HG03571 (cell line): ENCODE data around the gene MACC1.
"Not testable (repeated sequence)": the region's sequence is repeated elsewhere in the genome, so short reads cannot be mapped to it uniquely, and the experiment has no call there.

ENCODE experiments used
- ATAC-seq: cut with Tn5 transposase; IDR thresholded peaks from one replicate; pipeline ENCODE4 v1.9.1; 2021; ENCODE audit not compliant: unreplicated experiment

The MACC1 gene

DNA sequence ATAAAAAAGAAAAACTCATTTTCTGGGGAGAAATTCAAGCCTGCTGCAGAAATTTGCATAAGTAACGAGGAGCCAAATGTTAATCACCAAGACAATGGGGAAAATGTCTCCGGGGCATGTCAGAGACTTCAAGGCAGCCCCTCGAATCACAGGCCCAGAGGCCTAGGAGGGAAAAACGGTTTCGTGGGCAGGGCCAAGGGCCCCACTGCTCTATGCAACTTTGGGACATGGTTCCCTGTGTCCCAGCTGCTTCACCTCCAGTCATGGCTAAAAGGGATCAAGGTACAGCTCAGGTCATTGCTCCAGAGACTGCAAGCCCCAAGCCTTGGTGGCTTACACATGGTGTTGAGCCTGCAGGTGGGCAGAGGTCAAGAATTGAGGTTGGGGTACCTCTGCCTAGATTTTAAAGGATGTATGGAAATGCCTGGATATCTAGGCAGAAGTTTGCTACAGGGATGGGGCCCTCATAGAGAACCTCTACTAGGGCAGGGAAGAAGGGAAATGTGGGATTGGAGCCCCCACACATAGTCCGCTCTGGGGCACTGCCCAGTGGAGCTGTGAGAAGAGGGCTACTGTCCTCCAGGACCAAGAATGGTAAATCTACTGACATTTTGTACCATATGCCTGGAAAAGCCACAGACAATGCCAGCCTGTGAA is 8.4 kb downstream of the MACC1 start:
- no peak for ATAC-seq

- not testable (repeated sequence) for ATAC-seq
Measured at GRCh38 chr7:20207811-20208210, 9.4 kb downstream of the MACC1 start.

DNA sequence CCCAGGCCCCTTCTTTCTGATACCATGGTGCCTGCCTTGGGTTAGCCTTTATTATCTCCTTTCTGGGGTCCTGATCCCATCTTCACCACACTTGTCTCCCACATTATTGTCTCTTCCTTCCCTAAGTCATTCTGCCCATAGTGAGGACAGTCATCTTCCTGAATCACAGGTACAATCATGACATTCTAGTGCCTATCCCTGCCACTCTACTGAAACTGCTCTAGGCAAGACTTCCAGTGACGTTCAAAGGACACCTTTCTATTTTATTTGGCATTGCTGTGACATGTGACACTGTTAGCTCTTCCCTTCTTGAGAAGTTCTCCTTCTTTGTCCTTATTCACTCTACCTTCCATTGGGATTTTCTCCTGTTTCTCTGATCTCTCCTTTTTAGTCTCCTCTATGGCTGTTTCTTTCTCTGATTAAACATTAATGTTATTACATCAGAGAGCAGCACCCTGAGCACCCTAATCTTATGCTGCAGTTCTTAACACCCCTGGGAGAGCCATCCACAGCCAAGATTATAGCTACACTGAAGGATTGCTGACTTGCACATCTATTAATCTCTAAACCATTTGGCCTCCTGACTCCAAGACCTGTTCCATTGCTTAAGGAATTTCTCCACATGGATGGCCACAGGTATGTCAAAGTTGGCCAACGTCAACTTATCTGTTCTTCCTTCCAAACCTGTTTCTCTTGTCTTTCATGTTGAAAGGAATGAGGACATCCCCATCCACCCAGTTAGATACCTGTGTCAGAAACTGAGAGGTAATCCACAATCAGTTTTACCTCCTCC is 10.9 kb downstream of the MACC1 start:
- no peak for ATAC-seq

DNA sequence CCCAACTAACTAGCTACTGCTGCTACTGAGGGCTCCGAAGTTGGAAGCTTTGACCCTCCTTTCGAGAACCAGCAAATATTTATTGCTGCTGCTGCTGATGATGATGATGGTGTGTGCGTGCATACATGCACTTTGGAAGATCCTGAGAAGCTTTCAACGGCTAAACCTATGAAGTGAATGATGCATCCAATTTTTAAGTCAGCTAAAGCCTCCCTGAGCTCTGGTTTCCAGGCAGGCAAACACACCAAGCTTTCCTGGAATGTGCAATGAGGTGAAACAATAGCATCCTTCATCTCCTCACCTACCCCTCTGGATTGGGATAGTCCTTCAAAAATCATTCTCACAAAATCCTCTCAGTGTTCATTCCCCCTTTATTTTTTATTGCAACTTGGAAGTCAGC is 13.9 kb downstream of the MACC1 start:
- ATAC-seq, result no peak

- ATAC-seq, result no peak
Measured at GRCh38 chr7:20201380-20201779, 15.8 kb downstream of the MACC1 start.

DNA sequence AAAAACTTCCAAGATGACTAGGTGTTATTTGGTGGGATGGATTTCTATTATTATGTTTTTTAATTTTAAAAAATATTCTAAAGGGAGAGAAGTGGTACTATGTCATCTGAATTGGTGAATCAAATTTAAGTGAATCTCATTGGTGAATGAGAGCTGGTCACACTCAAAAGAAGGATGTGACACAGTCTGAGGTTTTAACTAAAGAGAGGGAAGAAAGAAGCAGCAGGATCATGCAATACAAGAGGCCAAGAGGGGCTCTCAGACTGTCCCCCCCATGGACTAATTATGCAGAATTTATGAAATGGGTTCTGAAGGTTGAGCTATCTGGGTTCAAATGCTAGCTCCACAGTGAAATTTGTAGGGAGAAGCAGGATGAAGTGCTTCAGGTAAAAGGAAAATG is 16.2 kb downstream of the MACC1 start:
- ATAC-seq, result no peak

GRCh38 chr7:20200361-20200760 is 16.8 kb downstream of the MACC1 start:
- no peak for ATAC-seq

DNA sequence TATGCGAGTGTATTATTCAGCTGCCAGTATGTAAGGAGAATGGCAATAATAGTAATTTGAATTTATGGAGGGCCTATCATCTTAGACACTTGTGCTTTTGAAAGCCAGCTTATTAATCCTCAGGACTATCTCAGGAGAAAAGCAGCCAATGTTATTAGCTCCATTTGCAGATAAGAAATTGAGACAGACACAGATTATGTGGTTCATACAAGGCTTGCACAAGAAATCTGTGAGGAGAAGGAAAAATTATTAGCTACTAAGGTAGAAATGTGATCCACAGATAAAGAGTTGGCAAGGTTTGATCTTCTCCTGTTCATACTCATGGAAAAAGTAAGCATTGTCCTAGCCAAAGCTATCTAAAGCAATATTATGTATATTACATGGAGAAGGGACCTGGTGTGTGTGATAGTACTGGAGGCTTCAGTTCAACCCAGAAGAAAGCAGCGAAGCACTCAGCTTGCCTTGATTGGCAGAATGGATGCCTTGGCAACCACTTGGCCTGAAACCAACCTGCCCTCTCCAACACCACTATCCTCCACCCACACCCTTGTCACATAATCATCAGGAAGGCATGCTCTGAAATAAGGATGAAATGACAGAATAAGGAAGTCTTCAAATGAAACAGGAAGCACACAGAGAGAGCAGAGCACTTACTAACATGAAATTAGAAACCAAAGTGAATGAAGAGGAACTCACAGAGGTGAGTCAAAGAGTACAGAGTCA is 18.0 kb downstream of the MACC1 start:
- ATAC-seq, result peak; percentile 84

- ATAC-seq, result no peak
Measured at GRCh38 chr7:20198260-20198659, 18.9 kb downstream of the MACC1 start.

GRCh38 chr7:20197837-20198236 is 19.3 kb downstream of the MACC1 start:
- ATAC-seq, result no peak

- no peak for ATAC-seq
Measured at GRCh38 chr7:20197125-20197748, 19.9 kb downstream of the MACC1 start.

GRCh38 chr7:20194343-20194995 is 22.7 kb downstream of the MACC1 start:
- ATAC-seq, result no peak

DNA sequence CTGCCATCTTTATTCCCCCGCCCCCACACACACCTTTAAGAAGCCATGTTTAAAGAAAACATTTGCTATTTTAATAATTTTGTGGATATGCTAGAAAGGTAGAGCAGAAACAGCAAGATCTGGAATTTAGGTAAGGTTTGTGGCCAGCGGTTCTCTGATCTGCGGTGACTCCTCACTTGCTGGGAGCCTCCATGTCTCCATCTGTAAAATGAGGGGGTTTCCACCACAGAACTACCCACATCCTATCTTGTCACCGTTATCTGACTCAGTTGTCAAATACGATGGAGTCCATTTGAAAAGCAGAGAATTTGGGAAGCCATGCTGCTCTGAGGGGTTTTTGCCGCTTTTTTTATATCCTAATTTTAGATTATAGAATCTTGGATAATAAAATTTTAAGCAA is 23.3 kb downstream of the MACC1 start:
- ATAC-seq, result no peak

DNA sequence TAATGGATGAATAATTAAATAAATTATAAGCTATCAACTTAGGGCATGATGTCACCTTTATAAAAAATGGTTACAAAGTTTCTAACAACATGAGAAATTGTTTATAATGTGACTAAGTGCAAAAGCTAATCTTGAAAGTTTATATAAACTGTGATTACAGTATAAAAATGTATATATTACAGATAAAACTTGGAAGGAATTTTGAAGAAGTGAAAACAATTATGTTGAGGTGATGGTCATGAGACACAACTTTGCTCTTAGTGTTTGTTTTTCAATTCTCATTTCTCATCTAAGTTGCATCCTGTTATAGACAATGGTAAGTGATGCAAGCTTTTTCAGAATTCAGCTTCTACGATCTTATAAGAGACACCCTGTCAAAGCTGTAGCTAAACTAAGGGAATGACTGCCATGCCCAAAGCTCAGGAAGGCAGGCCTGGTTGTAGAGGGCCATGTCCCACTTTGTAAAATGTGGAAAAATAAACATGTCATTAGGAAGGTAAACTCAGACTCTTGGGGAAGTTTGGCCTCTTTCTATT is 23.9 kb downstream of the MACC1 start:
- ATAC-seq, result peak; percentile 76

DNA sequence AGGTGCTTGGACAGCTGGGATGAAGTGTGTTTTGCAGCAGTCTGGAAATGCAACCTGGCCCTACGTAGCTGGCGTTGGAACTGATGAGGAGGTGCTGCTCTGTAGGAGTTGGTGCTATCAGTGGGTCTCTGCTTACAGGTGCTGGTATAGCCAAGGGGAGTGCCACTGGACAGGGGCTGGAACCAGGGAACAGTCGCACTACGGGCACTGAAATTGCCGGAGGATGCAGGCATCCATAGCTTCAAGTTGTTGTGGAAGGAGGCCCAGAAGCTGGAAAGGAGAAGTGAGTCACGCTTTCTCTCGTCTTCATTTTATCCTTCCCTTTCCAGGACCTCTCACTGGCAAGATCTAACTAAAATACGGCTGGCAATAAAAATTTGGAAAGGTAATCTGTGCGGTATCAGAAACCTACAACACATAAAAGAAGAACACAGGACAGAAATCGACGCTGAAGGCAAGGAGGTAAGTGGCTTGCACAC is 25.8 kb downstream of the MACC1 start:
- no peak for ATAC-seq

DNA sequence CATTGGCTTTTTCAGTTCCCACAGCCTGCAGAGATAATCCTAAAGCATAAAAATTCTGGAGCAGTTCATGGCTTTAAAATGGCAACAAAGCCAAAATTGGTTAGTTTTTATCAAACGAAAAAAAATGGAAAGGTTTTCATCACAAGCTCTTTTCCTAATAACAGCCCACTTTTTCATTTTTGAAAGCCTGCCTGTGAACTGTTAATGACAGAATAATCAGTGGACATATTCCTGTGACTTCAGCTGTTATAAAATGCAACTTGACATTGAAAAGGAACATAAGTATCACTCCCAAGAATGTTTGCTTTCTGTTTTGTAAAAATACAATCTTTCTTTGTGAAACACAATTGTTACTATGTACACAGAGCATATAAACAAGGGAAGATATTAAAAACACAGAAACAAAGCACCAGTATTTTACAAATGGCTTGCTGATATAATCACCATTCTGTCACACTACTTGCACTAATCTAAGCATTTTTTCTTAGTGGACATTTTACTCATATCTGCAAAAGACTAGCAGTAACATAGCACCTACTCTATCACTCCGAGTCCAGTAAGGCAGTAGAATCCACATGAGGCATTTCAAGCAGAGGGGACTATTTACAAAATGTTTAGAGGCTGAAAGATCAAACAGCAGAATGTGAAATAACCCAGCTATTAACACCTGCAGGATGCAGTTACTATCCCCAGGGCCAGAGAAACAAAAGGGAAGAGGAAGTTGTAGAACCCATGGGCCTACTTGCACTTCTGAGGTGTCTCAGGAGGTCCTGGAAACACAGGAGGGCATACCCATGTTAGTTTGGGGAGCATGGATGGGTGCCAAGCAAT is 26.4 kb downstream of the MACC1 start:
- ATAC-seq, result no peak

GRCh38 chr7:20189852-20190251 is 27.3 kb downstream of the MACC1 start:
- ATAC-seq, result no peak

DNA sequence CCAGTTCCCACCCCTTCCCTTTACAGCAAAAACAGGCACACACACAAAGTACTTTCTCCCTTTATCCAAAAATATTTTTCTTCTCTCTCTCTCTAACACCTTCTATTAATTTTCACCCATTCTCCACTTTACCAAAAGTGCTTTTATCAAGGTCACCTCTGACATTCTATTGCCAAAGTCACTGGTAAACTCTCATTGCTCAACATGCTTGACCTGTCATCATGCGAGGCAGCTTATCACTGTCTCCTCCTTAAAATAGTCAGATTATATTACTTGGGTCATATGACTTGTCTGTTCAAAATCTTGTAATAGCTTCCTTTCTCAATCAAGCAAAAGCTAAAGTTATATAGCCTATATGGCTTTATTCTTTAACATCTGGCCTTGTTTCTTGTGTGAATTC is 28.6 kb downstream of the MACC1 start:
- no peak for ATAC-seq

DNA sequence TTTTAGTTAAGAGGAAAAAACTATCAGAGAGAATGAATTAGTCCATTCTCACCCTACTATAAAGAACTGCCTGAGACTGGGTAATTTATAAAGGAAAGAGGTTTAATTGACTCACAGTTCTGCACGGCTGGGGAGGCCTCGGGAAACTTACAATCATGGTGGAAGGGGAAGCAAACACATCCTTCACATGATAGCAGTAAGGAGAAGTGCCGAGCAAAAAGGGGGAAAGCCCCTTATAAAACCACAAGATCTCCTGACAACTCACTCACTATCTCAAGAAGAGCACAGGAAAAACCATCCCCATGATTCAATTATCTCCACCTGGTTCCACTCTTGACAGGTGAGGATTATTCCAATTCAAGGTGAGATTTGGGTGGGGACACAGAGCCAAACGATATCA is 29.3 kb downstream of the MACC1 start:
- not testable (repeated sequence) for ATAC-seq

- no peak for ATAC-seq
Measured at GRCh38 chr7:20185988-20186387, 31.2 kb downstream of the MACC1 start.
